ENCODE data around the gene CTNNBL1. TPM values are rescaled to one million over a fixed set of nuclear protein-coding genes. Genes with fewer than 3 reads are reported as not detected.

CTNNBL1 gene
- total RNA-seq, 1 donor from 2014 or later: 33.3 TPM

- no peaks in the 10 kb centered on the region for H3K4me1 ChIP-seq
- TF ChIP-seq CTCF (IDR thresholded peaks at IDR 0.05): no peak
These were observed 29.8 kb downstream of the CTNNBL1 start for GRCh38 chr20:37723668-37724067.

GRCh38 chr20:37725165-37725564 is 31.3 kb downstream of the CTNNBL1 start:
- Histone ChIP-seq H3K4me3 (no peak overlapping the region), H3K36me3 (no peaks in the 10 kb centered on the region), H3K4me1 (no peaks in the 10 kb centered on the region), H3K27ac (no peak overlapping the region), H3K9me3 (no peaks in the 10 kb centered on the region), H3K27me3 (no peaks in the 10 kb centered on the region)
- intact Hi-C loops (cut with DNase I): no loop called here
- no peak for DNase-seq (ENCODE audit: low spot score in 2 of 2)
- no peak for TF ChIP-seq CTCF (IDR thresholded peaks at IDR 0.05)

More at GRCh38 chr20:37723668-37724067, 29.8 kb downstream of the CTNNBL1 start:
- H3K27ac ChIP-seq: no peak overlapping the region
- H3K36me3 ChIP-seq: no peaks in the 10 kb centered on the region
- no peaks in the 10 kb centered on the region for H3K9me3 ChIP-seq
- H3K4me3 ChIP-seq: no peak overlapping the region
- DNase-seq (ENCODE audit: low spot score in 2 of 2): no peak
- no peaks in the 10 kb centered on the region for H3K27me3 ChIP-seq
- intact Hi-C loops (cut with DNase I): no loop called here

- no peak for TF ChIP-seq CTCF (IDR thresholded peaks at IDR 0.05)
- Histone ChIP-seq H3K4me3 (no peak overlapping the region), H3K4me1 (no peaks in the 10 kb centered on the region), H3K27ac (no peak overlapping the region), H3K9me3 (no peaks in the 10 kb centered on the region), H3K36me3 (no peaks in the 10 kb centered on the region), H3K27me3 (no peaks in the 10 kb centered on the region)
- DNase-seq (ENCODE audit: low spot score in 2 of 2): no peak
- intact Hi-C loops (cut with DNase I): no loop called here
These were observed 32.0 kb downstream of the CTNNBL1 start for GRCh38 chr20:37725855-37726254.

GRCh38 chr20:37726321-37726720 is 32.5 kb downstream of the CTNNBL1 start:
- no peak overlapping the region for H3K27ac ChIP-seq
- DNase-seq (ENCODE audit: low spot score in 2 of 2): no peak
- no peaks in the 10 kb centered on the region for H3K4me1 ChIP-seq
- H3K4me3 ChIP-seq: no peak overlapping the region
- no peak for TF ChIP-seq CTCF (IDR thresholded peaks at IDR 0.05)
- no peaks in the 10 kb centered on the region for H3K27me3 ChIP-seq
- H3K36me3 ChIP-seq: no peaks in the 10 kb centered on the region
- no peaks in the 10 kb centered on the region for H3K9me3 ChIP-seq
- intact Hi-C loops (cut with DNase I): no loop called here

GRCh38 chr20:37726971-37727956 is 33.4 kb downstream of the CTNNBL1 start:
- intact Hi-C loops (cut with DNase I): no loop called here
- Histone ChIP-seq H3K27ac (no peak overlapping the region), H3K27me3 (no peaks in the 10 kb centered on the region), H3K9me3 (no peaks in the 10 kb centered on the region), H3K36me3 (no peaks in the 10 kb centered on the region), H3K4me1 (no peaks in the 10 kb centered on the region), H3K4me3 (no peak overlapping the region)
- TF ChIP-seq CTCF (IDR thresholded peaks at IDR 0.05): no peak
- DNase-seq (ENCODE audit: low spot score in 2 of 2): no peak
